ENCODE measurements around the gene SLC25A51. TPM values are rescaled to one million over a fixed set of nuclear protein-coding genes. Genes with fewer than 3 reads are reported as not detected.

The SLC25A51 gene
- total RNA-seq, 1 donor from 2014 or later = 24.2 TPM

- DNase-seq (ENCODE audit: low spot score) = no peak
- peak; percentile 20 for ATAC-seq
- intact Hi-C loops (cut with DNase I) = no loop called here
Measured at GRCh38 chr9:37938121-37938891, 34.4 kb upstream of the SLC25A51 start.

GRCh38 chr9:37937366-37937765 is 33.4 kb upstream of the SLC25A51 start:
- DNase-seq (ENCODE audit: low spot score) (no peak), ATAC-seq (no peak)
- intact Hi-C loops (cut with DNase I) = no loop called here

GRCh38 chr9:37936965-37937364 is 33.0 kb upstream of the SLC25A51 start:
- ATAC-seq = no peak
- intact Hi-C loops (cut with DNase I) = no loop called here
- no peak for DNase-seq (ENCODE audit: low spot score)

GRCh38 chr9:37936376-37936775 is 32.4 kb upstream of the SLC25A51 start:
- intact Hi-C loops (cut with DNase I) = no loop called here

GRCh38 chr9:37935096-37935495 is 31.2 kb upstream of the SLC25A51 start:
- DNase-seq (ENCODE audit: low spot score) = no peak
- intact Hi-C loops (cut with DNase I) = no loop called here
- no peak for ATAC-seq

More at GRCh38 chr9:37936376-37936775, 32.4 kb upstream of the SLC25A51 start:
- ATAC-seq = no peak
- DNase-seq (ENCODE audit: low spot score) = no peak

- intact Hi-C loops (cut with DNase I) = no loop called here
- no peak for ATAC-seq
- no peak for DNase-seq (ENCODE audit: low spot score)
Measured at GRCh38 chr9:37931592-37931991, 27.7 kb upstream of the SLC25A51 start.

- intact Hi-C loops (cut with DNase I) = no loop called here
Measured at GRCh38 chr9:37929441-37929895, 25.5 kb upstream of the SLC25A51 start.

GRCh38 chr9:37928552-37929430 is 24.9 kb upstream of the SLC25A51 start:
- ATAC-seq (peak; percentile 9), DNase-seq (ENCODE audit: low spot score) (no peak)
- intact Hi-C loops (cut with DNase I) = no loop called here

More at GRCh38 chr9:37929441-37929895, 25.5 kb upstream of the SLC25A51 start:
- DNase-seq (ENCODE audit: low spot score) = no peak
- ATAC-seq = no peak

- ATAC-seq (no peak), DNase-seq (ENCODE audit: low spot score) (no peak)
- intact Hi-C loops (cut with DNase I) = no loop called here
Measured at GRCh38 chr9:37927601-37928551, 23.9 kb upstream of the SLC25A51 start.

- intact Hi-C loops (cut with DNase I) = no loop called here
- ATAC-seq = no peak
- DNase-seq (ENCODE audit: low spot score) = no peak
Measured at GRCh38 chr9:37927132-37927531, 23.2 kb upstream of the SLC25A51 start.

- no peak for DNase-seq (ENCODE audit: low spot score)
- intact Hi-C loops (cut with DNase I) = no loop called here
- no peak for ATAC-seq
Measured at GRCh38 chr9:37926737-37927118, 22.8 kb upstream of the SLC25A51 start.

- intact Hi-C loops (cut with DNase I) = no loop called here
- no peak for DNase-seq (ENCODE audit: low spot score)
- ATAC-seq = no peak
Measured at GRCh38 chr9:37925786-37926736, 22.1 kb upstream of the SLC25A51 start.

- intact Hi-C loops (cut with DNase I) = no loop called here
- DNase-seq (ENCODE audit: low spot score) (no peak), ATAC-seq (no peak)
Measured at GRCh38 chr9:37925006-37925405, 21.1 kb upstream of the SLC25A51 start.

- no peak for DNase-seq (ENCODE audit: low spot score)
- intact Hi-C loops (cut with DNase I) = no loop called here
Measured at GRCh38 chr9:37924538-37924937, 20.6 kb upstream of the SLC25A51 start.

GRCh38 chr9:37923796-37924427 is 20.0 kb upstream of the SLC25A51 start:
- no peak for DNase-seq (ENCODE audit: low spot score)
- no peak for ATAC-seq
- intact Hi-C loops (cut with DNase I) = no loop called here

More at GRCh38 chr9:37924538-37924937, 20.6 kb upstream of the SLC25A51 start:
- ATAC-seq = no peak

GRCh38 chr9:37923118-37923795 is 19.3 kb upstream of the SLC25A51 start:
- ATAC-seq (no peak), DNase-seq (ENCODE audit: low spot score) (no peak)
- intact Hi-C loops (cut with DNase I) = no loop called here
